HL-60/S4 treated with retinoic acid at 250 ng/mL for 4 days and 3 days (cell line): Measurements from ENCODE around the gene DNAJC10.
"Not testable (repeated sequence)": the region's sequence is repeated elsewhere in the genome, so short reads cannot be mapped to it uniquely, and the experiment has no call there.

ENCODE experiments used
- in situ Hi-C: fragments of 300-500 bp; cut with MboI; formaldehyde crosslinking; loops from 2 replicates; pipeline ENCODE4 v1.7.0; 2022; ENCODE audit warnings: low sequenced_read_pairs

The DNAJC10 gene, protein sequence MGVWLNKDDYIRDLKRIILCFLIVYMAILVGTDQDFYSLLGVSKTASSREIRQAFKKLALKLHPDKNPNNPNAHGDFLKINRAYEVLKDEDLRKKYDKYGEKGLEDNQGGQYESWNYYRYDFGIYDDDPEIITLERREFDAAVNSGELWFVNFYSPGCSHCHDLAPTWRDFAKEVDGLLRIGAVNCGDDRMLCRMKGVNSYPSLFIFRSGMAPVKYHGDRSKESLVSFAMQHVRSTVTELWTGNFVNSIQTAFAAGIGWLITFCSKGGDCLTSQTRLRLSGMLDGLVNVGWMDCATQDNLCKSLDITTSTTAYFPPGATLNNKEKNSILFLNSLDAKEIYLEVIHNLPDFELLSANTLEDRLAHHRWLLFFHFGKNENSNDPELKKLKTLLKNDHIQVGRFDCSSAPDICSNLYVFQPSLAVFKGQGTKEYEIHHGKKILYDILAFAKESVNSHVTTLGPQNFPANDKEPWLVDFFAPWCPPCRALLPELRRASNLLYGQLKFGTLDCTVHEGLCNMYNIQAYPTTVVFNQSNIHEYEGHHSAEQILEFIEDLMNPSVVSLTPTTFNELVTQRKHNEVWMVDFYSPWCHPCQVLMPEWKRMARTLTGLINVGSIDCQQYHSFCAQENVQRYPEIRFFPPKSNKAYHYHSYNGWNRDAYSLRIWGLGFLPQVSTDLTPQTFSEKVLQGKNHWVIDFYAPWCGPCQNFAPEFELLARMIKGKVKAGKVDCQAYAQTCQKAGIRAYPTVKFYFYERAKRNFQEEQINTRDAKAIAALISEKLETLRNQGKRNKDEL

DNA sequence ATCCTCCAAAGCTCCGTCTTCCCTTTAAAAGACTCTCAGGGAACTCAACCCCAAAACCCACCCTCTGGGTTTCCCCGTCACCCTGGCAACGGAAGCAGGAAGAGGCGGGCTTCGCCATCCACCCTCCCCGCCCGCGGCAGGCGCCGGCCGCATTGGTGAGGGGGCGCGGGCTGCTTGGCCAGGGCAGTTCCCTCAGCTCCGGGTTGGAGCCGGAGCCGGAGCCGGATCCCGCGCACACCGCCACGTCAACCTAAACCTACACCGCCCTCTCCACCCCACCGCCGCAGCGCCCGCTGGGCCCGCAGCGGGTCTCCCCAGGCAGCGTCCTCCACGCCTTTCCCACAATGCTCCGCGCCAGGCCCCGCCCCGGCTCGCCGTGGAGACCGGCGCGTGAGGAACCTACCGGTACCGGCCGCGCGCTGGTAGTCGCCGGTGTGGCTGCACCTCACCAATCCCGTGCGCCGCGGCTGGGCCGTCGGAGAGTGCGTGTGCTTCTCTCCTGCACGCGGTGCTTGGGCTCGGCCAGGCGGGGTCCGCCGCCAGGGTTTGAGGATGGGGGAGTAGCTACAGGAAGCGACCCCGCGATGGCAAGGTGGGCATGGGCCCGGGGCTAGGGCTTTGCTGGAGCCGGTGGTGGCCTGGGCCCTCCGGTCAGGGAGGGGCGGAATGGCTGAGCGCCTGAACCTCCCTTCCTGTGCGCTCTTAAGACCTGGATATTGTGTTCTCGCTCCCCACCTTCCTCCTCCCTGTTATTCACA lies at the start of gene DNAJC10:
DNAJC10 (plus strand) TSS at position 366 of the 758 bp plus-strand sequence. CDS start 1,830 bp downstream, outside the sequence.
- in situ Hi-C loops: no loop called here

- in situ Hi-C loops: loop anchor here (25.0 kb wide), 1 partner anchor 479 kb away; no protein-coding TSS in a partner anchor
Measured at GRCh38 chr2:182666674-182667314, 49.3 kb upstream of the DNAJC10 start.

DNA sequence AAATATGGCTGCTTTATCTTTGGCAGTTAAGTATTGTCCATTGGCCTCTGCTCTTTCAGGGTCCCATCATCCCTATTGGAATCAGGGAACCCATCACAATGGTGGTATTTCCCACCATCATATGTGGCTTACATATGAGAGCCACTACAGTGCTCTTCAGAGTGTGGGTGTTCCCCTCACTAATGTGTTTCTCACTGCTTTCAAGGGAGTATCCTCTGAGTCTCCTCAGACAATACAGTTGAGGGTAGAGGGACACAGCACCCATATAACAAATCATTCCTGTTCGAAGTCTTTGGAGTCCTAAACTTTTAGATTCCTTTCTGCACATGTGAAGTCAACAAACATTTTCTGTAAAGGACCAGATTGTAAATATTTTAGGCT lies 48.8 kb upstream of the DNAJC10 start:
- in situ Hi-C loops: loop anchor here (25.0 kb wide), 1 partner anchor 480 kb away; no protein-coding TSS in a partner anchor

- in situ Hi-C loops: loop anchor here (25.0 kb wide), 1 partner anchor 481 kb away; no protein-coding TSS in a partner anchor
Measured at GRCh38 chr2:182668671-182669070, 47.4 kb upstream of the DNAJC10 start.

DNA sequence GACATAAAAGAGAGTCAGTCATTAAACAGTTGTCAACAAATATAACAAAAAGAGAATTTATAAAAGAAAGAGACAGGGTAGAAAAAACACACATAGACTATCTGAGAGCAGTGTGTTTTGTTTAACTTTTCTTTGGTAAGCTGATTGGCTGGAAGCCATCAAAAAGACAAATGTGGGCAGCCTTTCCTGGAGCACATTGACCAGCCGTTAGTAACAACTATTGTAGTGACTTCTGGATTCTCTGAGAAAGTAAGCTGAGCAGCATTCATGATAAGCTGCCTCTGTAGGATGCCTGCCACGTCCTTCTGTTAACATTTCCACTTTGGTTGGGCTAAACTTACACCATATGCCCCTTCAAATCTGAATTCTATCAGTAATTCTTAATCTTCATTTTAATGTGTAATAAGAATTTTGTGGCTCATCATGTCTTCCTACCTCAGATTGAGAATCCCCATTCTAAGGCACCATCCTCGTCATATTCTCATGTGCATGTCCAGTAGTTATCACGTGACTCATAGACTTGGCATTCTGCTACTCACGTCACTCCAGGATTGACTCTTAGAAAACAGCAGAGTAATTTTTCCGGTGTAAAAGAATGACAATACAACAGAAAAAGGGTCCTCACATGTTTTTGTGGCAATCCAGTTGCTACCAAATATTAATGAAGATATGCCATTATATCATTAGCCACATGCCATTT lies 43.4 kb upstream of the DNAJC10 start:
- in situ Hi-C loops: loop anchor here (25.0 kb wide), 1 partner anchor 485 kb away; no protein-coding TSS in a partner anchor

GRCh38 chr2:182680837-182681236 lies 35.2 kb upstream of the DNAJC10 start:
- in situ Hi-C loops: no loop called here

- in situ Hi-C loops: no loop called here
Measured at GRCh38 chr2:182682210-182682609, 33.8 kb upstream of the DNAJC10 start.

- in situ Hi-C loops: no loop called here
Measured at GRCh38 chr2:182685559-182685958, 30.5 kb upstream of the DNAJC10 start.

DNA sequence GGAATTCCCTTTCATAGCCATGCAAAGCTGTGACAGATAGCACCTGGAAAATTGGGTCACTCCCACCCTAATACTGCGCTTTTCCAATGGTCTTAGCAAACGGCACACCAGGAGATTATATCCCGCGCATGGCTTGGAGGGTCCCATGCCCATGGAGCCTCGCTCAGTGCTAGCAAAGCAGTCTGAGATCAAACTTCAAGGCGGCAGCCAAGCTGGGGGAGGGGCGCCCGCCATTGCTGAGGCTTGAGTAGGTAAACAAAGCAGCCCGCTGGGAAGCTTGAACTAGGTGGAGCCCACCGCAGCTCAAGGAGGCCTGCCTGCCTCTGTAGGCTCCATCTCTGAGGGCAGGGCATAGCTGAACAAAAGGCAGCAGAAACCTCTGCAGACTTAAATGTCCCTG lies 29.3 kb upstream of the DNAJC10 start:
- in situ Hi-C loops: not testable (repeated sequence)

- in situ Hi-C loops: no loop called here
Measured at GRCh38 chr2:182694189-182694588, 21.9 kb upstream of the DNAJC10 start.

DNA sequence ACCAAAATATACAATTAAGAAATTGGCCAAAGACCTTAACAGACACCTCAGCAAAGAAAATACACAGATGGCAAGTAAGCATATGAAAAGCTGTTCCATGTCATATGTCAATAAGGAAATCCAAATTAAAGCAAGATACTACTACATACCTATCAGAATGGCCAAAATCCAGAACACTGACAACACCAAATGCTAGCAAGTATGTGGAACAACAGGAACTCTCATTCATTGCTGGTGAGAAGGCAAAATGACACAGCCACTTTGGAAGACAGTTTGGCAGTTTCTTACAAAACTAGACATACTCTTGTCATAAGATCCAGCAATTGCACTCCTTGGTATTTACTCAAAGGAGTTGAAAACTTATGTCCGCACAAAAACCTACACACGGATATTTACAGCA lies 20.3 kb upstream of the DNAJC10 start:
- in situ Hi-C loops: no loop called here

DNA sequence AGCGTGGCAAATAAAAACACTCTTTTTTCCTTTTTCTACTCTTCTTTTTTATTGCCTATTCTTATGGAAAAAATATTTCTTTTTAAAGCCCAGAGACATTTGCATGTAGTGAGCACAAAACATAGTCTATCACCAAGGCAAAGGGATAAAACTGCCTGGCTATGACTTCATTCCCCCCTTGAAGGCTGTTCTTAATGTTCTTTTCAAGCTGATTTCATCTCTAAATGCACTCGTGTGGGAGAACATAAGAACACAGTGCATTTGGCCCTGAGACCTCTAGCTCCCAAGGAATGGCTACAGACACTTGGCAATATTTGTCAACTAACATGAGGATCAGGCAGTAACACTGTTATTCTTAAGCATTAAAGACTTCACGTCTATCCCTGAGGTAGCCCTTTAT lies 17.4 kb upstream of the DNAJC10 start:
- in situ Hi-C loops: no loop called here

DNA sequence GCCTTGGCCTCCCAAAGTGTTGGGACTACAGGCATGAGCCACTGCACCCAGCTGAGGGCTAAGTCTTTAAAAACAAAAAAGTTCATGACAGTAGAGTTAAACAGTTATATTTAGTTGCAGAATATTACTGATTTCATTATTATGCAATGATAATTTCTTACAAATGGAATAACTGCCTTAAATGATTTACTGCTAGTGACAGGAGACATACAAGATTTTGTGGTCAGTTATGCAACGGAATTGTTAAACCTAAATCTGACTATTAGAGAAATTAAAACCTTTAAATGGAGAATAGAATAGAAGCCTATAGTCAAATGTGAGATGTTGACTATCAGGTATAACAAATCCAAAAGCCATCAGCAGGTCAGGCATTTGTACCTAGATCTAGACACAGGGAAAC lies 10.3 kb upstream of the DNAJC10 start:
- in situ Hi-C loops: no loop called here

- in situ Hi-C loops: no loop called here
Measured at GRCh38 chr2:182706751-182707150, 9.3 kb upstream of the DNAJC10 start.

- in situ Hi-C loops: no loop called here
Measured at GRCh38 chr2:182713601-182714000, 2.5 kb upstream of the DNAJC10 start.

DNA sequence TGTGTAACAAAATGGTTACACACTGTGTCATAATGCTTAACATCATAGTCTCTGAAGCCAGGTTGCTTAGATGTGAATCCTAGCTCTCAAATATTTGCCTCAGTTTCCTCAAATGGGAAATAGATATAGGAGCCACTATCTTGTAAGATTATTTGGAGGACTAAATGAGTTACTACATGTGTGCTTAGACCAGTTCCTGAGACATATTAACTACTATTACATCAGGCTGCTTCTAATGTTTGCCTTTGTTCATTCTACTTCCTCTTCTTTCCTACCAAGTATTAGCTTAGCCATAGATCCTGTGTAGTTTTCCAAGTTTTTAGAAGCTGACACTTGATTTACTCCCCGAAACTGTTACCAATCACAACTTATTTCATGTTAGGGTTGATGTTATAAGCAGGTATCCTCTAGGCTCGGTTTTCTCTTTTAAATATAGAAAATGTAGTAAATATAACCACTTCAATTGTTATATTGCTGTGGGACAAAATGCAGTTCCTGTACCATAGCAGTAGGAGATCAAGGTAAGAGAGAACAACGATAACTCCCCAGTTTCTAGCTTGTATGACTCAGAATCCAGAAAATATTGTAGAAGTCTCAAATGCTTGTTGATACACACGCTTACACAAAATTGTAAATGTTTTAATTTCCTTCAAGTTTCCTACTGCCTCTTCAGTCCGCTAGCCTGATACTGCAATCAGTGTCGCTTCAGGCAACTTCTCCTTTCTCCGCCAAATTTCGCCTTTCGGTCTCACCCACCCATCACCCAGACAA lies 751 bp upstream of the DNAJC10 start:
- in situ Hi-C loops: no loop called here

DNA sequence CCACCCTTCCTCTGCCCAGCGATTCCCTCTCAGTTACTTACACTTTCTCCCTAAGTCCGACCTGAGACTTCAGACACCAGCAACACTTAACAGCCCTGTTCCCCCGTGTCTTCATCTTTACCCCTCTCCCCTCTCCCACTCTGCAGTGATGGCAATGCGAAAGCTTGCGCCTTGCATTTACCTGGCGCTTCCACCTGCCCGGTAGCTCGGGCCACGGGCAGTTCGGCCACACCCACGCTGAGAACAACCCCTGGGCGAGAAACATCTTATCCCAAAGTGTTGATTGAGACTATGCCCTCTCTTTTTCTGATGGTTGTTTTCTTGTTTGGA lies 558 bp downstream of the DNAJC10 start:
- in situ Hi-C loops: no loop called here

- in situ Hi-C loops: no loop called here
Measured at GRCh38 chr2:182717416-182717815, 1.4 kb downstream of the DNAJC10 start.

DNA sequence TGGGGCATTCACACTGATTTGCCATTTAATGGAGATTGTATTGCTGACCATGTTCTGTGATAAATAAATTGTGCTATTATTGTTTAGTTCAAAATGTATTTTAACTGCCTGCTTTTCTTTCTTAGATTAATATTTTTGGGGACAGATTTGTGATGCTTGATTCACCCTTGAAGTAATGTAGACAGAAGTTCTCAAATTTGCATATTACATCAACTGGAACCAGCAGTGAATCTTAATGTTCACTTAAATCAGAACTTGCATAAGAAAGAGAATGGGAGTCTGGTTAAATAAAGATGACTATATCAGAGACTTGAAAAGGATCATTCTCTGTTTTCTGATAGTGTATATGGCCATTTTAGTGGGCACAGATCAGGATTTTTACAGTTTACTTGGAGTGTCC lies 1.8 kb downstream of the DNAJC10 start:
- in situ Hi-C loops: no loop called here
